Bronchial smooth muscle cell (primary cell): ENCODE results near the gene LRRC1. TPM values are rescaled to one million over a fixed set of nuclear protein-coding genes. Genes with fewer than 3 reads are reported as not detected.

ENCODE experiments used
- total RNA-seq: library from RNA; depleted of rRNA; stranded (reverse); fragments of >200 nt; gene quantifications from 2 replicates; pipeline ENCODE4 v1.2.1, GENCODE V29; 2014

LRRC1 gene
- 1.9 and 4.3 TPM in 2 replicates for total RNA-seq

GRCh38 chr6:53794720-53795339 is at the start of gene LRRC1:
LRRC1 (plus strand) TSS chr6:53795005; CDS start chr6:53795257, 252 bp downstream.

Other genes starting within 250 kb of the LRRC1 start
- gene GCLC, start 249.9 kb upstream of the LRRC1 start, total RNA-seq: 22.3 and 22.7 TPM in 2 replicates
- gene KLHL31, start 129.2 kb upstream of the LRRC1 start, total RNA-seq: under 0.01 and 0.09 TPM in 2 replicates